Activated CD4-positive, alpha-beta T cell treated with anti-CD3 and anti-CD28 coated beads, Interleukin-2, amount 10 ng/mL, durations not matched to agents 24 days and 14 days (primary cell): ENCODE data around the gene FGFR2. TPM values are rescaled to one million over a fixed set of nuclear protein-coding genes. Genes with fewer than 3 reads are reported as not detected.

Experiments
- DNase-seq: peaks from one replicate; pipeline ENCODE4 v3.0.0; 2022
- H3K27ac Mint-ChIP-seq: one replicate; pipeline ENCODE4 v1.8.0; 2022; ENCODE audit warnings: mild to moderate bottlenecking, mixed read lengths
- H3K27me3 Mint-ChIP-seq: one replicate; pipeline ENCODE4 v1.8.0; 2022; ENCODE audit warnings: mixed read lengths
- H3K36me3 Mint-ChIP-seq: one replicate; pipeline ENCODE4 v1.8.0; 2022; ENCODE audit warnings: low read depth, mild to moderate bottlenecking, mixed read lengths
- H3K4me1 Mint-ChIP-seq: one replicate; pipeline ENCODE4 v1.8.0; 2021; ENCODE audit warnings: mixed read lengths
- H3K4me3 Mint-ChIP-seq: one replicate; pipeline ENCODE4 v1.8.0; 2022; ENCODE audit warnings: mild to moderate bottlenecking, moderate library complexity, mixed read lengths
- H3K9me3 Mint-ChIP-seq: one replicate; pipeline ENCODE4 v1.8.0; 2021; ENCODE audit warnings: mixed read lengths
- intact Hi-C: fragments of 100-400 bp; cut with micrococcal nuclease; formaldehyde crosslinking; loops from one replicate; pipeline ENCODE4 v1.15.1; 2023
- total RNA-seq: library from RNA; stranded (reverse); gene quantifications from 2 replicates; pipeline ENCODE4 v1.2.3, GENCODE V29; 2022

Gene FGFR2
- not detected in 2 replicates for total RNA-seq

GRCh38 chr10:121598263-121599249 lies at the start of gene FGFR2:
TSS of gene FGFR2 (minus strand) at chr10:121598444. CDS start at chr10:121593817, 4,627 bp downstream.
- no peaks in the 10 kb centered on the region for H3K9me3 Mint-ChIP-seq
- peaks cover 6% of the 10 kb centered on the region for H3K4me1 Mint-ChIP-seq
- DNase-seq: peak; percentile 80
- no peak within 1 kb of the TSS for H3K27ac Mint-ChIP-seq
- H3K36me3 Mint-ChIP-seq: peaks cover 1% of the 10 kb centered on the region
- intact Hi-C loops: loop anchor here (5.0 kb wide), 1 partner anchor 1549 kb away; the partner anchor contains the start of gene HMX2
- peaks cover 51% of the 10 kb centered on the region for H3K27me3 Mint-ChIP-seq
- no peak within 1 kb of the TSS for H3K4me3 Mint-ChIP-seq

GRCh38 chr10:121647401-121647800 lies 49.2 kb upstream of the FGFR2 start:
- intact Hi-C loops: no loop called here
- Mint-ChIP-seq H3K4me1 (no peaks in the 10 kb centered on the region), H3K36me3 (no peaks in the 10 kb centered on the region), H3K9me3 (no peaks in the 10 kb centered on the region), H3K27me3 (no peaks in the 10 kb centered on the region), H3K27ac (no peak overlapping the region), H3K4me3 (no peak overlapping the region)
- no peak for DNase-seq

- no peaks in the 10 kb centered on the region for H3K27me3 Mint-ChIP-seq
- intact Hi-C loops: no loop called here
- no peaks in the 10 kb centered on the region for H3K4me1 Mint-ChIP-seq
- peaks cover 7% of the 10 kb centered on the region for H3K9me3 Mint-ChIP-seq
- no peaks in the 10 kb centered on the region for H3K36me3 Mint-ChIP-seq
- no peak overlapping the region for H3K4me3 Mint-ChIP-seq
- no peak for DNase-seq
- no peak overlapping the region for H3K27ac Mint-ChIP-seq
Observed at GRCh38 chr10:121645696-121646095, 47.5 kb upstream of the FGFR2 start.

GRCh38 chr10:121644501-121644900 lies 46.3 kb upstream of the FGFR2 start:
- H3K36me3 Mint-ChIP-seq: no peaks in the 10 kb centered on the region
- H3K27me3 Mint-ChIP-seq: no peaks in the 10 kb centered on the region
- H3K9me3 Mint-ChIP-seq: peaks cover 7% of the 10 kb centered on the region
- H3K4me1 Mint-ChIP-seq: no peaks in the 10 kb centered on the region
- no peak overlapping the region for H3K4me3 Mint-ChIP-seq
- intact Hi-C loops: no loop called here
- no peak for DNase-seq
- H3K27ac Mint-ChIP-seq: no peak overlapping the region

- H3K36me3 Mint-ChIP-seq: no peaks in the 10 kb centered on the region
- peaks cover 10% of the 10 kb centered on the region for H3K9me3 Mint-ChIP-seq
- no peak overlapping the region for H3K27ac Mint-ChIP-seq
- intact Hi-C loops: no loop called here
- H3K27me3 Mint-ChIP-seq: no peaks in the 10 kb centered on the region
- H3K4me1 Mint-ChIP-seq: no peaks in the 10 kb centered on the region
- H3K4me3 Mint-ChIP-seq: no peak overlapping the region
- DNase-seq: no peak
Observed at GRCh38 chr10:121640266-121640665, 42.0 kb upstream of the FGFR2 start.

GRCh38 chr10:121639416-121639815 lies 41.2 kb upstream of the FGFR2 start:
- Mint-ChIP-seq H3K27ac (no peak overlapping the region), H3K4me1 (no peaks in the 10 kb centered on the region), H3K36me3 (no peaks in the 10 kb centered on the region), H3K27me3 (no peaks in the 10 kb centered on the region), H3K4me3 (no peak overlapping the region), H3K9me3 (peaks cover 10% of the 10 kb centered on the region)
- no peak for DNase-seq
- intact Hi-C loops: no loop called here

GRCh38 chr10:121637437-121637836 lies 39.2 kb upstream of the FGFR2 start:
- Mint-ChIP-seq H3K27me3 (no peaks in the 10 kb centered on the region), H3K4me3 (no peak overlapping the region), H3K4me1 (no peaks in the 10 kb centered on the region), H3K9me3 (peaks cover 10% of the 10 kb centered on the region), H3K27ac (no peak overlapping the region), H3K36me3 (no peaks in the 10 kb centered on the region)
- intact Hi-C loops: no loop called here
- DNase-seq: no peak

- Mint-ChIP-seq H3K36me3 (no peaks in the 10 kb centered on the region), H3K9me3 (peaks cover under 1% of the 10 kb centered on the region), H3K27ac (no peak overlapping the region), H3K4me1 (no peaks in the 10 kb centered on the region), H3K4me3 (no peak overlapping the region), H3K27me3 (no peaks in the 10 kb centered on the region)
- DNase-seq: no peak
- intact Hi-C loops: no loop called here
Observed at GRCh38 chr10:121633056-121633455, 34.8 kb upstream of the FGFR2 start.

- Mint-ChIP-seq H3K9me3 (no peaks in the 10 kb centered on the region), H3K4me1 (no peaks in the 10 kb centered on the region), H3K36me3 (no peaks in the 10 kb centered on the region), H3K27ac (no peak overlapping the region), H3K4me3 (no peak overlapping the region), H3K27me3 (no peaks in the 10 kb centered on the region)
- intact Hi-C loops: no loop called here
- DNase-seq: no peak
Observed at GRCh38 chr10:121631365-121632029, 33.3 kb upstream of the FGFR2 start.

- Mint-ChIP-seq H3K9me3 (no peaks in the 10 kb centered on the region), H3K27ac (no peak overlapping the region), H3K36me3 (no peaks in the 10 kb centered on the region), H3K27me3 (no peaks in the 10 kb centered on the region), H3K4me3 (no peak overlapping the region), H3K4me1 (no peaks in the 10 kb centered on the region)
- intact Hi-C loops: no loop called here
- DNase-seq: no peak
Observed at GRCh38 chr10:121628859-121629258, 30.6 kb upstream of the FGFR2 start.

GRCh38 chr10:121627876-121628581 lies 29.8 kb upstream of the FGFR2 start:
- DNase-seq: no peak

GRCh38 chr10:121624836-121625486 lies 26.7 kb upstream of the FGFR2 start:
- Mint-ChIP-seq H3K27ac (no peak overlapping the region), H3K4me3 (no peak overlapping the region), H3K36me3 (no peaks in the 10 kb centered on the region), H3K4me1 (no peaks in the 10 kb centered on the region), H3K9me3 (no peaks in the 10 kb centered on the region), H3K27me3 (no peaks in the 10 kb centered on the region)
- DNase-seq: no peak
- intact Hi-C loops: no loop called here

More at GRCh38 chr10:121627876-121628581, 29.8 kb upstream of the FGFR2 start:
- H3K9me3 Mint-ChIP-seq: no peaks in the 10 kb centered on the region
- H3K36me3 Mint-ChIP-seq: no peaks in the 10 kb centered on the region
- H3K4me3 Mint-ChIP-seq: no peak overlapping the region
- H3K4me1 Mint-ChIP-seq: no peaks in the 10 kb centered on the region
- no peaks in the 10 kb centered on the region for H3K27me3 Mint-ChIP-seq
- no peak overlapping the region for H3K27ac Mint-ChIP-seq
- intact Hi-C loops: no loop called here

GRCh38 chr10:121618906-121619305 lies 20.7 kb upstream of the FGFR2 start:
- Mint-ChIP-seq H3K27me3 (no peaks in the 10 kb centered on the region), H3K27ac (no peak overlapping the region), H3K9me3 (peaks cover 4% of the 10 kb centered on the region), H3K4me3 (no peak overlapping the region), H3K36me3 (no peaks in the 10 kb centered on the region), H3K4me1 (no peaks in the 10 kb centered on the region)
- no peak for DNase-seq
- intact Hi-C loops: no loop called here
